NCI-H2107 treated with DMSO at 0.1 percent for 48 hours (cell line): ENCODE measurements around the gene WDFY4.
"Not testable (repeated sequence)": the region's sequence is repeated elsewhere in the genome, so short reads cannot be mapped to it uniquely, and the experiment has no call there.

Experiments
- DNase-seq: peaks from one replicate; lab custom pipeline; 2025; ENCODE audit not compliant: unreplicated experiment; lab: John Stamatoyannopoulos, UW

Gene WDFY4

DNA sequence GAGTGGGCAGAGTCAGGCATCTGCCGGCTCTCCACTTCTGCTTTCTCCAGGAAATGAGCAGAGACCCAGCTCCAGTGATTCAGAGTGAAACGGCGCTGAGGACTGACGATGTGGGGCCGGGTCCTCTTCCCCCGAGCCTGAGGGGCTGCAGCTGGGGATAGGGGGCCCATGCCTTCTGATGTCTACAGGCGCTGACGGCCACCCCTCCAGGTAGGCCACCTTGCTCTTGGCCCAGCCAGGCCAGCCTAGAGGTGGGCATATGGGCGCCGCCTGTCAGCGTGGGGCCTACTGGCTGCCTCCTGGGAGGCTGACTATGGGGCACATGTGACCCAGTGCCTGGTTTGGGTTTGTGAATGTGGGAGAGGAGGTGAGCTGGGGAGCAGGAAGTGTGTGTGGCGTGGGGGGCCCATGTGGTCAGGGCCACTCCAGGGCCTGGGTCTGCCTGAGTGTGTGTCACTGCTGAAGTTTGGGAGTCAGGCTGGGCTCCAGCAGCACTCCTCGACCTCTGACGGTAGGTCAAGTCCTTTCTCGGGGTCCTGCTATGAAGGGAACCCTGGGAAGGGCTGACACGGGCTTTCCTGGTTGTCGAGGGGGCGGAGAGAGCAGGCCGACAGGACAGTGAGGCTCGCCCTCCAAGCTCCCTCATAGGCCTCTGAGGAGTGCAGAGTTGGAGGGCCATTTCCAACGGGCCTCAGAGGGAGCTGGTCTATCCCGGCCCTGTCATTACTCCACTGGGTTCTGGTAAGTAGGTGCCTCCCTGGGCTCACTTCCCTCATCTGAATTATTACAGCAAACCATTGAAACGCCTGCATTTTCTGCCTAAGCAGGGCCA is at the start of gene WDFY4:
Gene WDFY4, plus strand, starts transcription at position 82 of the 832 bp plus-strand sequence. CDS start 24,860 bp downstream, outside the sequence.
- DNase-seq: no peak

GRCh38 chr10:48634984-48635557 is 49.6 kb upstream of the WDFY4 start:
- no peak for DNase-seq

DNA sequence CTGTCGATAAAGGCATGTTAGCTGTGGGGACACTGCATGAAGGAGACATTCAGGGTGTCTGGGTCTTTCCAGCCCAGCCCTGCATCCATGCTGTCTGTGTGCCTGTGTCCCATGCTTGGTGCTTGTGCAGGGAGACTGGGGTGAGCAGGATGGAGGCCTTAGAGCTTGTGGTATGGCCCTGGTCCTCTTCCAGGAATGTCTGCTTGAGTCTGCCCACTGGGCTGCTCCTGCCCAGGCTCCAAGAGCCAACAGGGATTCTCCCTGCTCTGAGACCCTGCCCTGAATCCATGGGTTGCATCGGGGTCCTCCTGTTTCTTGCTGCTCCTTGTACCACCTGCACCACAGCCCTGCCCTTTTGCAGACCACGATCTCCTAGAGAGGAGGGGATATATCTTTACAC is 48.4 kb upstream of the WDFY4 start:
- DNase-seq: no peak

DNA sequence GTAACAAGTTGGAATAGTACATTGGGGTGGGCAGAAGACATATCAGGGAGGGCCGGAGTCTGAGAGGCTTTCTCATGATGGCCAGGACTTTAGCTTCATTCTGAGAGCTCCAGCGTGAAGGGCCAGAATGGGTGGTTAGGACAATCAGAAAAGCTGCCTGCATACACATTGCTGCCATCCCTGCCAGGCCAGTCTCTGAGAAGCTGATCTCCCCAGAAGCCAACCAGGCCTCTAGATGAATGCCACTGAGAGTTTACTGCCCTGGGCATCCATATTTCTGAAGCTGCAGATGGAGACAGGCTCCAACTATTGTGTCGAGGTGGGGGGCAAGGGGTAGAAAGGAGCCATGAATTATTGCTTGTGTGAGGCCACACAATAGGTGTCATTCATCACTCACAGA is 47.8 kb upstream of the WDFY4 start:
- DNase-seq: no peak

GRCh38 chr10:48638158-48638557 is 46.5 kb upstream of the WDFY4 start:
- no peak for DNase-seq

DNA sequence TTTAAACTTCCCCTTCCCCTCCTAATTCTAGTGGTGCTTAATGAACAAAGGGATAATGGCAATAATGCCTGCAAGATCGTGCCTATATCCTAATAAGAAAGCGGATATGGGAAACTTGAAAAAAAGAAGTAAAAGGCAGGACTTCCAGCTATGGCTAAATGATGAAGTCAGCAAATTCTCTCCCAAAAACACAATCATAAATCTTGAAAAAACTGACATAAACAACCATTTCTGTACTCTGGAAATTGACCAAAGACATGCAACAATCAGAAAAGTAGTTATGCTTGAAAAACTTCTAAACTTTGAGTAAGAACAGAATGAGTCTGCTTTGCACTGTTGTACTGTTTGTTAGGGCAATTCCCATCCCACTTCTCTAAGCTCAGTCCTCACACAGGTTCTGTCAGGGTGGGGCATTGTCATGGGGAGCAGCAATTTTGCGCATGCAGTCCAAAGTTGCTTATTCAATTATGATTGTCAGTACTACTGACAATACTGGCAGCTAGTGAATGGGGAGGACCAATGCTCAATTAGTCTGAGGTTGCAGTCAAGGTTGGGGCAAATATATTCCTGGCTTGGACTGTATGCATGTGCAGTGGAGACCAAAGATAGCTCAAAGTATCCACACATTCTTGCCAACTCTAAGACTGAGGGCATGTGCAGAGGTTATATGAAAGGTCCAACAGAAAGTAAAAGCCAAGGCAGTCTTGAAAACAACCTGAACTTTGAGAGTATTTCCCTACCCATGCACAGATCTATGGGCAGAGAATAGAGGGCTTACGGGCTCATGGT is 45.7 kb upstream of the WDFY4 start:
- DNase-seq: no peak

- no peak for DNase-seq
Observed at GRCh38 chr10:48639632-48640031, 45.0 kb upstream of the WDFY4 start.

DNA sequence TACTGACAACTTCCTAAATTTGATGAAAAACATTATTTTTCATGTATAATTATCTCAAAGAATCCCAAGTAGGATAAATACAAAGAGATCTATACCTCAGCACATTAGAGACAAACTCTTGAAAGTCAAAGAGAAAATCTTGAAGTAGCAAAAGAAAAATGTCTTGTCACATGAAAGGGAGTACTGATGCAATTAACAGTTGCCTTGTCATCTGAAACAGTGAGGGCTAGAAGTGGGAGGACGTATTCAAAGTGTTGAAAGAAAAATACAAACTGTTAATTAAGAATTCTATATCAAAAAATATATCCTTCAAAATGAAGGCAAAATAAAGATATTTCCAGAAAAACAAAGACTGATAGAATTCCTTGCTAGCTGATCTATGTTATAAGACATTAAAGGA is 44.3 kb upstream of the WDFY4 start:
- DNase-seq: no peak

DNA sequence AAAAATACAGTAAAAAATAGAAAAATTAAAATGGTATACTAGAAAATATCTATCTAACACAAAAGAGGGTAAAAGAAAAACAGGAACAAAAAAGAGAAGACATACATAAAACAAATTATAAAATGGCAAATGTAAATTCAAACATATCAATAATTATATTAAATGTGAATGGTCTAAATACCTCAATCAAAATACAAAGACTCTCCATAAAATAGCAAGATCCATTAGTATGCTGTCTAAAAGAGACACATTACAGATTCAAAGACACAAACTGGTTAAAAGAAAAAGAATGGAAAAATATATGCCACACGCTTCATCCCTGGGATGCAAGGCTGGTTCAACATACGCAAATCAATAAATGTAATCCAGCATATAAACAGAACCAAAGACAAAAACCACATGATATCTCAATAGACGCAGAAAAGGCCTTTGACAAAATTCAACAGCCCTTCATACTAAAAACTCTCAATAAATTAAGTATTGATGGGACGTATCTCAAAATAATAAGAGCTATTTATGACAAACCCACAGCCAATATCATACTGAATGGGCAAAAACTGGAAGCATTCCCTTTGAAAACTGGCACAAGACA is 43.5 kb upstream of the WDFY4 start:
- DNase-seq: not testable (repeated sequence)

DNA sequence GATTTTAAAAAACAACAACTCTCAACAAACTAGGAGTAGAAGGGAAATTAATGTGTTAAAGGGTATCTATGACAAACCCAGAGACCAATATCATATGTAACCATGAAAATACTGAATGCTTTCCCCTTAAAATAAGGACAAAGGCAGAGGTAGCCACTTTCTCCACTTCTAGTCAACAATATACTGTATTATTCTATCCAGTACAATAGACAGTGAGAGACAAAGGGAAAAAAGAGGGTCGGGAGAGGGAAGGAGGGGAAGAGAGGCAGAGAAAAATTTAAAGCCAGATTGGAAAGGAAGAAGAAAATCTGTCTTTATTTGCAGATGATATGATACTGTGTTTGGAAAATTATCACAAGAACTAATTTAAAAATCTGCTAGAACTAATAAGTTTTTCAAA is 39.1 kb upstream of the WDFY4 start:
- DNase-seq: no peak

GRCh38 chr10:48647073-48647472 is 37.6 kb upstream of the WDFY4 start:
- not testable (repeated sequence) for DNase-seq

DNA sequence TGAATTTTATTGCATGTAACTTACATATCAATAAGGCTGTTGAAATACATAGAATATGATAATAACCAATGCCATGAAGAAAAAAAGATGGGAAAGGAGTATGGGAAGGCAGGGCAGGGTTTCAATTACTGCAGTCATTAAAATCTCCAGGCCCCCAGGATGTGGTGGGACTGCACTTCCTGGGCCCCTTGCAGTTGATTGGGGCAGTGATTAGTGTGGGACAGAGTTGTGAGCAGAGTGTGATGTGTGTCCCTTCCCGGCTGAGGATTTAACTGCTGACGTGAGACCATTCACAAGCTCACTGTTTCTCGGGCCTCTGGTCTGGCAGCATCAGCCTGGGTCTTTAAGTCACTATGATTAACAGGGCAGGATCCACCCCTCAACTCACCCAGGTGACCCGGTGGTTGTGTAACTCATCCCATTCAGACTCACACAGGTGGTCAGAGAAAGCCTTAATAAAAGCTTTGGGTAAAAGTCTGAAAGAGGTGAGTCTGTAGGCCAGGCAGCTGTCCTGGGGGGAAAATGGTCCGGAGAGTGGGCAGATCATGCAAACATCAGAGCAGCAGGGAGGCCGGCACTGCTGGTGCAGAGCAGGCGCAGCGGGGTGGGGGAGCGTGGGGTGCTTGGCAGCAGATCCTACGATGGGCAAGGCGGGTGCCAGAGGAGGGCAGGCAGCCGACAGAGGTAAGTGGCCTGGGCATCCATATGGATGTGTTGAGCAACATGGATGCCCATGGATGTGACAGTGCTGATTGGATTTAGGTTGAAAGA is 36.3 kb upstream of the WDFY4 start:
- no peak for DNase-seq

DNA sequence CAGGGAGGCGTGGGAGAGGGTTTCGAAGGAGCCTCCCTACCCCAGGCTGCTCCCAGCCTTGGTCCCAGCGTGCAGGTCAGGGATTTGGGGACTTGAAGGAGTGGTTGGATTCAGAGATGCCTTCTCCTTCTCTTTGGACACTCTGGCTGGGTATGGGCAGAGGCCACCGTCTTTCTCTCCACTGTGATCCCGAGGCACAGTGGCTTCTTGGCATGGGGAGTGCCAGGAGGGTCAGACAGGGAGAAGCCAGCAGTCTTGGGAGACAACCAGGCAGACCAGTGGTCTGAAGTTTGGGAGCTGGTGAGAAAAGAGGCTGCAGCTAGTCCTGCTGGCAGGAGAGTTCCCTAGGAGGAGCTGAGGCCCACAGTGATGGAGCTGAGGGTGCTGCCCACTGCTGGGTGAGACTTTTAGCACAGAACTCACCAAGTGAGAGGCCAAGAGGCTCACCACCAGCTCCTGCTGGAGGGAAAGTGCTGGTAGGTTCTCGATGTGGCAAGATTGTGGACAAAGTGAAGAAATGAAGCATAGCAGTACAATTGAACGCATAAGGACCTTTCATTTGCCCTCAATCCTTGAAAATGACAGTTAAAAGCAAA is 35.2 kb upstream of the WDFY4 start:
- DNase-seq: no peak

DNA sequence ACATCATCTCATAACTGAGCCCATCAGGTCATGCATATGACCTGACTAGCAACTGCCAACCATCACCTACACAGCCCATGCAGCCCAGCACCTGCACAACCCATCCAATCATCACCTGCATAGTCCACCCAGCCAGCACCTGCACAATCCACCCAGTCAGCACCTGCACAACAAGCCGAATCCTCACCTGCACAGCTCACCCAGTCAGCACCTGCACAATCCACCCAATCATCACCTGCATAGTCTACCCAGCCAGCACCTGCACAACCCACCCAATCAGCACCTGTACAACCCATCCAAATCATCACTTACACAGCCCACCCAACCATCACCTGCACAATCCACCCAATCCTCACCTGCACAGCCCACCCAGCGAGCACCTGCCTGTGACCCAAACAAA is 33.4 kb upstream of the WDFY4 start:
- DNase-seq: no peak

DNA sequence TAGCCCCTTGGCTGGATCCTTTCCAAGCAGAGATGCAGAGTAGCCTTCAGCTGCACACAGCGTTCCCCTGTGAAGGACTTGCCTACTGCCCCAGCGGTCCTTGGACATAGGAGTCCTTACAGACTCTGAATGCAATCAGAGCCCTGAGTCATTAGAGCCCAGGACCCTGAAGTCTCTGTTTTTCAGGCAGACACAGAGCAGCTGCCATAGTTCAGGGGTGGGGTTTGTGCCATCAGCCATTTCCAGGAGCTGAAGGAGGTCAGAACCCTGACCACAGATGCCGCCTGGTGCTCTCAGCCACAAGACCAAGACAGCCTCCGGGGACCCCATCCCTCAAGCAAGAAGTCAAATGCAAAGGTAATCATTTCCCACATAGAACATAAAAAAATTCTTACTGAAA is 32.8 kb upstream of the WDFY4 start:
- DNase-seq: no peak

- DNase-seq: no peak
Observed at GRCh38 chr10:48652344-48652743, 32.3 kb upstream of the WDFY4 start.

GRCh38 chr10:48653347-48653746 is 31.3 kb upstream of the WDFY4 start:
- DNase-seq: no peak

DNA sequence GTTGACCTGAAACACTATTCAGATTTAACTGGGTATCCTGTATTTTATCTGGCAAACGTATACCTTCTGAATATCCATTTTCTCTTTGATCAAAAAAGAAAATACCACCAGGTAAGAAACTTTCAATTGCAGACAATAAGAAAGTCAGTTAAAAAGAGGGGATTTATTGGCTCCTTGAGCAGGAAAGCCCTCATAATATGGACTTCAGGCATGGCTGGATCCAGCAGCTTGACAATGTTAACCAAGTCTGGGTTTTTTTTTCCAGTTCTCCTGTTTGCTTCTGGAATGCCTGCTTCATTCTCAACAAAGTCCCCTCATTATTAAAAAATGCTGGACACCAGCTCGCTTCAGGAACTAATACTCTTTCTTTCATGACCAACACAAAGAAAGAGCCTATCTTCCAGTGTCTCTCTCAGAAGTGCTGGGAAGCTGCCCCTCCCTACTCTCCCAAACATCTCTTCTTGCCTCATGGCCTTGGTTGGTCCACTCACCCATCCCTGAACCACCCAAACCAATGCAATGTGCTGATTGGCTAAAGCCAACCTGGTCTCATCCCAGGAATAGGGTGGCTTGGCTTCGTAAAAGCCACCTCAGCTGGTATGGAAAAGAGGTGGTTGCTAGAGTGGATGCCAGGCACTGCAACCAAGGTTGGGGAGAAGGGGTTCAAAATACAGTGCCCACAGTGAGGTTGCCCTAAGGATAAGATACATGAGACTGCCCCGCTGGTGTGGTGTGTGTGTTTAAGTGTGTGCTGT is 30.6 kb upstream of the WDFY4 start:
- no peak for DNase-seq

- DNase-seq: no peak
Observed at GRCh38 chr10:48655411-48656240, 29.0 kb upstream of the WDFY4 start.
